Neural progenitor cell (in vitro differentiated cells): ENCODE results near the gene GPC4. TPM values are rescaled to one million over a fixed set of nuclear protein-coding genes. Genes with fewer than 3 reads are reported as not detected.

Experiments used
- DNase-seq: peaks from one replicate; pipeline ENCODE4 v3.0.0-alpha.2; 2016; ENCODE audit warnings: low spot score
- H2AFZ ChIP-seq: fragments of 200-600 bp; sonication (generic); replicated peaks from 2 replicates; pipeline ENCODE4 v1.6.1; 2016; ENCODE audit warnings: antibody characterized with exemption
- H3F3A ChIP-seq: fragments of 200-600 bp; sonication (generic); 2 replicates; pipeline ENCODE4 v1.6.1; 2016; ENCODE audit warnings: antibody characterized with exemption, low read depth
- H3K27ac ChIP-seq: fragments of 200-600 bp; sonication (generic); 2 replicates; pipeline ENCODE4 v1.5.1; 2016; ENCODE audit warnings: mild to moderate bottlenecking
- H3K27me3 ChIP-seq: fragments of 200-600 bp; sonication (generic); 2 replicates; pipeline ENCODE4 v1.6.1; 2016; ENCODE audit warnings: mild to moderate bottlenecking, moderate library complexity
- H3K36me3 ChIP-seq: fragments of 200-600 bp; sonication (generic); 2 replicates; pipeline ENCODE4 v1.5.1; 2016
- H3K4me1 ChIP-seq: fragments of 200-600 bp; sonication (generic); 2 replicates; pipeline ENCODE4 v1.6.1; 2016; ENCODE audit warnings: mixed run types
- H3K4me2 ChIP-seq: fragments of 200-600 bp; sonication (generic); 2 replicates; pipeline ENCODE4 v1.6.1; 2016
- H3K4me3 ChIP-seq: fragments of 200-600 bp; sonication (generic); 2 replicates; pipeline ENCODE4 v1.5.1; 2016
- H3K79me2 ChIP-seq: fragments of 200-600 bp; sonication (generic); 2 replicates; pipeline ENCODE4 v1.6.1; 2016; ENCODE audit warnings: low read depth
- H3K9ac ChIP-seq: fragments of 200-600 bp; sonication (generic); 2 replicates; pipeline ENCODE4 v1.6.1; 2016
- H3K9me3 ChIP-seq: fragments of 200-600 bp; sonication (generic); 2 replicates; pipeline ENCODE4 v1.5.1; 2016; ENCODE audit warnings: low read depth
- H4K20me1 ChIP-seq: fragments of 200-600 bp; sonication (generic); 2 replicates; pipeline ENCODE4 v1.6.1; 2016; ENCODE audit warnings: low read depth
- H3K27ac Mint-ChIP-seq: 3 replicates; pipeline ENCODE4 v1.8.0; 2021; ENCODE audit warnings: mixed read lengths
- H3K27me3 Mint-ChIP-seq: 2 replicates; pipeline ENCODE4 v1.8.0; 2022; ENCODE audit warnings: low read depth, mild to moderate bottlenecking, inconsistent platforms, moderate library complexity, mixed read lengths; ENCODE audit not compliant: insufficient read depth
- H3K36me3 Mint-ChIP-seq: 3 replicates; pipeline ENCODE4 v1.8.0; 2021; ENCODE audit warnings: mixed read lengths
- H3K4me1 Mint-ChIP-seq: 3 replicates; pipeline ENCODE4 v1.8.0; 2021; ENCODE audit warnings: mixed read lengths
- H3K4me3 Mint-ChIP-seq: 3 replicates; pipeline ENCODE4 v1.8.0; 2021; ENCODE audit warnings: mild to moderate bottlenecking, moderate library complexity, mixed read lengths
- H3K9me3 Mint-ChIP-seq: 3 replicates; pipeline ENCODE4 v1.8.0; 2020; ENCODE audit warnings: mixed read lengths
- EZH2 ChIP-seq: fragments of 200-600 bp; sonication (generic); IDR thresholded peaks from 2 replicates; pipeline ENCODE4 v1.6.1; 2017; ENCODE audit warnings: antibody characterized with exemption, mild to moderate bottlenecking, moderate library complexity
- EZH2phosphoT487 ChIP-seq: fragments of 200-600 bp; sonication (generic); IDR thresholded peaks from 2 replicates; pipeline ENCODE4 v1.6.1; 2017; ENCODE audit warnings: antibody characterized with exemption
- total RNA-seq: library from RNA; depleted of rRNA; stranded (reverse); fragments of >200 nt; gene quantifications from 2 replicates; pipeline ENCODE4 v1.2.3, GENCODE V29; 2015; ENCODE audit warnings: low replicate concordance
- TF ChIP-seq, protein P1 (sequence below): fragments of 200-600 bp; sonication (generic); IDR thresholded peaks from 2 replicates; pipeline ENCODE4 v1.5.1; 2017; ENCODE audit warnings: antibody characterized with exemption, mild to moderate bottlenecking

GPC4 gene
- total RNA-seq, 1 donor from 2014 or later: 23.6 TPM

GRCh38 chrX:133365871-133366611 is 49.2 kb downstream of the GPC4 start:
- Histone ChIP-seq H3K9ac (no peak overlapping the region), H3K27ac (no peak overlapping the region), H3K4me1 (peaks cover 17% of the 10 kb centered on the region), H3F3A (no peaks in the 10 kb centered on the region), H4K20me1 (no peaks in the 10 kb centered on the region), H3K36me3 (no peaks in the 10 kb centered on the region), H2AFZ (no peak overlapping the region), H3K4me3 (no peak overlapping the region), H3K9me3 (no peaks in the 10 kb centered on the region), H3K27me3 (no peaks in the 10 kb centered on the region), H3K79me2 (peaks cover 85% of the 10 kb centered on the region), H3K4me2 (no peak overlapping the region)
- Mint-ChIP-seq H3K9me3 (peaks cover 9% of the 10 kb centered on the region), H3K36me3 (peaks cover 3% of the 10 kb centered on the region), H3K4me3 (no peak overlapping the region), H3K27ac (no peak overlapping the region), H3K27me3 (peaks cover 2% of the 10 kb centered on the region), H3K4me1 (peaks cover 49% of the 10 kb centered on the region)
- TF ChIP-seq EZH2 (no peak), EZH2phosphoT487 (no peak)
- TF ChIP-seq, protein P1, sequence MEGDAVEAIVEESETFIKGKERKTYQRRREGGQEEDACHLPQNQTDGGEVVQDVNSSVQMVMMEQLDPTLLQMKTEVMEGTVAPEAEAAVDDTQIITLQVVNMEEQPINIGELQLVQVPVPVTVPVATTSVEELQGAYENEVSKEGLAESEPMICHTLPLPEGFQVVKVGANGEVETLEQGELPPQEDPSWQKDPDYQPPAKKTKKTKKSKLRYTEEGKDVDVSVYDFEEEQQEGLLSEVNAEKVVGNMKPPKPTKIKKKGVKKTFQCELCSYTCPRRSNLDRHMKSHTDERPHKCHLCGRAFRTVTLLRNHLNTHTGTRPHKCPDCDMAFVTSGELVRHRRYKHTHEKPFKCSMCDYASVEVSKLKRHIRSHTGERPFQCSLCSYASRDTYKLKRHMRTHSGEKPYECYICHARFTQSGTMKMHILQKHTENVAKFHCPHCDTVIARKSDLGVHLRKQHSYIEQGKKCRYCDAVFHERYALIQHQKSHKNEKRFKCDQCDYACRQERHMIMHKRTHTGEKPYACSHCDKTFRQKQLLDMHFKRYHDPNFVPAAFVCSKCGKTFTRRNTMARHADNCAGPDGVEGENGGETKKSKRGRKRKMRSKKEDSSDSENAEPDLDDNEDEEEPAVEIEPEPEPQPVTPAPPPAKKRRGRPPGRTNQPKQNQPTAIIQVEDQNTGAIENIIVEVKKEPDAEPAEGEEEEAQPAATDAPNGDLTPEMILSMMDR: no peak
- DNase-seq: no peak

DNA sequence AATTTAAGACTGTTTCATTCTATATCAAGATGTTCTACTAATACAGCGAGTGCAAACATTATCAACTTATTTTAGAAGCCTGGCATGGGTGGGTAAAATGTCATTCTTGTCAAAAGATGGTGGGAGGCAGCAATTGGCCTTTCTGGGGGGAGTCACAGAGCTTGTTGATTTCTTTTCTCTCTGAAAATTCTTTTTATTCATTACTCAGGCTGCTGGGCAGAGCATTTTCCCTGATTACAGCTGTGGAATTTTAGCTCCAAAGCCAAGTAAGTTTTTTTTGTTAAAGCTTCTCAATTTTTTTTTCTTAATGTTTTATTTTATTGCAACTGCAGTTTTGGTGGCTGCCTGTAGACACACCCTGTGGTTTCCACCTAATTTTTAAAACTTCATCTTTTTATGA is 50.4 kb downstream of the GPC4 start:
- Mint-ChIP-seq H3K4me3 (no peak overlapping the region), H3K27me3 (peaks cover 2% of the 10 kb centered on the region), H3K9me3 (peaks cover 9% of the 10 kb centered on the region), H3K27ac (no peak overlapping the region), H3K36me3 (peaks cover 3% of the 10 kb centered on the region), H3K4me1 (peaks cover 44% of the 10 kb centered on the region)
- Histone ChIP-seq H3K4me3 (no peak overlapping the region), H2AFZ (no peak overlapping the region), H3K27ac (no peak overlapping the region), H3K4me1 (peaks cover 8% of the 10 kb centered on the region), H3K79me2 (peaks cover 85% of the 10 kb centered on the region), H4K20me1 (no peaks in the 10 kb centered on the region), H3K9ac (no peak overlapping the region), H3K36me3 (no peaks in the 10 kb centered on the region), H3K9me3 (no peaks in the 10 kb centered on the region), H3K27me3 (no peaks in the 10 kb centered on the region), H3K4me2 (no peak overlapping the region), H3F3A (no peaks in the 10 kb centered on the region)
- no peak for DNase-seq
- TF ChIP-seq EZH2phosphoT487 (no peak), EZH2 (no peak)
- TF ChIP-seq, protein P1: no peak

DNA sequence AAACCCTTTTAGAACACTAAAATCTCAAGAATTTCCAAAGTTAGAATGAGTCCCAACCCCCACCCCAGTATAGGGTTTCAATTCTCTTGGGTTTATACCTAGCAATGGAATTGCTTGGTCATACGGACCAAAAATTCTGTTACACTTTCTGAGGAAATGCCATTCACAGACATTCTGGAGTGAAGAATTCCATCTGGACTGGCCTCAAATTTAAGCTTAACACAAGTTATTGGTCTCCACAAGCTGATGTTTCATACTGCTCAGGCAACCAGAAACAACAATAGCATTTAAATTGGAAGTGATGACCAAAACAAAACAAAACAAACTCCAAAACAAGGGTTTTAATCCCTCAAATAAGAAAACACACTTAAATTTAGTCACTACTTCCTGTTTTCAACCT is 51.1 kb downstream of the GPC4 start:
- H4K20me1 ChIP-seq: no peaks in the 10 kb centered on the region
- TF ChIP-seq, protein P1: no peak
- no peak for TF ChIP-seq EZH2phosphoT487
- H3K27ac ChIP-seq: no peak overlapping the region
- H3K9me3 ChIP-seq: no peaks in the 10 kb centered on the region
- no peak for DNase-seq
- peaks cover 3% of the 10 kb centered on the region for H3K36me3 Mint-ChIP-seq
- no peaks in the 10 kb centered on the region for H3K36me3 ChIP-seq
- H3K4me1 Mint-ChIP-seq: peaks cover 44% of the 10 kb centered on the region
- no peak overlapping the region for H3K4me3 Mint-ChIP-seq
- H3K4me3 ChIP-seq: no peak overlapping the region
- H3K4me1 ChIP-seq: peaks cover 8% of the 10 kb centered on the region
- peaks cover 2% of the 10 kb centered on the region for H3K27me3 Mint-ChIP-seq
- H3K27me3 ChIP-seq: no peaks in the 10 kb centered on the region
- H3K4me2 ChIP-seq: no peak overlapping the region
- H3K9ac ChIP-seq: no peak overlapping the region
- H3K79me2 ChIP-seq: peaks cover 84% of the 10 kb centered on the region
- no peak overlapping the region for H2AFZ ChIP-seq
- H3K9me3 Mint-ChIP-seq: peaks cover 9% of the 10 kb centered on the region
- no peaks in the 10 kb centered on the region for H3F3A ChIP-seq
- no peak overlapping the region for H3K27ac Mint-ChIP-seq
